Measurements from ENCODE around the gene PPEF1.
"Not testable (repeated sequence)": the region's sequence is repeated elsewhere in the genome, so short reads cannot be mapped to it uniquely, and the experiment has no call there.

PPEF1 gene

GRCh38 chrX:18797141-18797540 is 89.7 kb downstream of the PPEF1 start:
- TF ChIP-seq POLR2A (IDR thresholded peaks at IDR 0.05; ENCODE audit: low read length) (no peak), GATA1 (IDR thresholded peaks at IDR 0.05; ENCODE audit: low read depth, low read length) (no peak)
- DNase-seq = no peak

GRCh38 chrX:18799911-18800310 is 92.5 kb downstream of the PPEF1 start:
- TF ChIP-seq GATA1 (IDR thresholded peaks at IDR 0.05; ENCODE audit: low read depth, low read length) = no peak
- no peak for TF ChIP-seq POLR2A (IDR thresholded peaks at IDR 0.05; ENCODE audit: low read length)

DNA sequence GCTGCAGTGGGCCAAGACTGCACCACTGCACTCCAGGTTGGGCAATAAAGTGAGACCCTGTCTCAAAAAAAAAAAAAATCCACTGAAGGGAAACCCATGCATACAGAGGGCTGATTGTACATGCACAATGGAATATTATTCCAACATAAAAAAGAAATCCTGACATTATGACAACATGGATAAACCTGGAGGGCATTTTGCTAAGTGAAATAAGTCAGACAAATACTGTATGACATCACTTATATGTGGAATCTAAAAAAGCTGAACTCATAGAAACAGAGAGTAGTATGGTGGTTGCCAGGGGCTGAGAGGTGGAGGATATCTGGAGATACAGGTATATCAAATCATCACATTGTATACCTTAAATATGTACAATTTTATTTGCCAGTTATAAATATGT is 102.2 kb downstream of the PPEF1 start:
- no peak for TF ChIP-seq GATA1 (IDR thresholded peaks at IDR 0.05; ENCODE audit: low read depth, low read length)
- no peak for TF ChIP-seq POLR2A (IDR thresholded peaks at IDR 0.05; ENCODE audit: low read length)
- no peak for DNase-seq

More at GRCh38 chrX:18799911-18800310, 92.5 kb downstream of the PPEF1 start:
- DNase-seq = no peak

- TF ChIP-seq GATA1 (IDR thresholded peaks at IDR 0.05; ENCODE audit: low read depth, low read length) (no peak), POLR2A (IDR thresholded peaks at IDR 0.05; ENCODE audit: low read length) (no peak)
- DNase-seq = no peak
These were observed 103.0 kb downstream of the PPEF1 start for GRCh38 chrX:18810416-18810815.

- no peak for TF ChIP-seq POLR2A (IDR thresholded peaks at IDR 0.05; ENCODE audit: low read length)
- no peak for TF ChIP-seq GATA1 (IDR thresholded peaks at IDR 0.05; ENCODE audit: low read depth, low read length)
- DNase-seq = no peak
These were observed 117.9 kb downstream of the PPEF1 start for GRCh38 chrX:18825375-18825774.

GRCh38 chrX:18828832-18829404 is 121.5 kb downstream of the PPEF1 start:
- DNase-seq = no peak
- TF ChIP-seq POLR2A (IDR thresholded peaks at IDR 0.05; ENCODE audit: low read length) = no peak
- no peak for TF ChIP-seq GATA1 (IDR thresholded peaks at IDR 0.05; ENCODE audit: low read depth, low read length)

DNA sequence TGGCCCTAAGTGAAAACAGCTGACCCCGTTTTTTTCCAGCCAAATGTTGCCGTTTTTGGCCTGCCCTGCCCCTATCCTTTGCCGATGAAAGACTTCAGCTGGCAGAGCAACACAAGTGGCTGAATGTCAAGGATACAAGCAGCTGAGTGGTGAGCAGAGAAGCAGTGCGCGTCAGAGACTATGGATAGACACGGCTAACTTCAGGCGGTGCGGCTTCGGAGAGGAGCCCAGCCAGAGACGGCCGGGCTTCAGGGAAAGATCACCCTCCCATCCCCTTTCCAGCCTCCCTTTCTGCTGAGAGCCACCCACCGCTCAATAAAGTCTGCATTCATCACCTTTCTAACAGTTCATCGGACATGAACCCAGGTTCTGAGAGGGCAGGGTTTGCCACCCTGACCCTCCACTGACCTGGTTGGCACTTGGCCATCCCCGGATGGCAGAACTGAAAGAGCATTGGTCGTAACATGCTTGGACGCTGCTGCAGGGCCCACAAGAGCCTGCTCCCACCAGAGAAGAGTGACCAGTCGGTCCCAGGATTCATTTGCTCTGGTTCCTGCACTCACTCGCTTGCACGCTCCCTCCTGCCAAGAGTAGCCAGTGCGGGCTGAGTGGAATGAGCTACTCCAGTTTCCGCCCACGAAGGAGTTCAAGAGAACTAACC is 125.8 kb downstream of the PPEF1 start:
- no peak for DNase-seq
- TF ChIP-seq POLR2A (IDR thresholded peaks at IDR 0.05; ENCODE audit: low read length) (no peak), GATA1 (IDR thresholded peaks at IDR 0.05; ENCODE audit: low read depth, low read length) (no peak)

DNA sequence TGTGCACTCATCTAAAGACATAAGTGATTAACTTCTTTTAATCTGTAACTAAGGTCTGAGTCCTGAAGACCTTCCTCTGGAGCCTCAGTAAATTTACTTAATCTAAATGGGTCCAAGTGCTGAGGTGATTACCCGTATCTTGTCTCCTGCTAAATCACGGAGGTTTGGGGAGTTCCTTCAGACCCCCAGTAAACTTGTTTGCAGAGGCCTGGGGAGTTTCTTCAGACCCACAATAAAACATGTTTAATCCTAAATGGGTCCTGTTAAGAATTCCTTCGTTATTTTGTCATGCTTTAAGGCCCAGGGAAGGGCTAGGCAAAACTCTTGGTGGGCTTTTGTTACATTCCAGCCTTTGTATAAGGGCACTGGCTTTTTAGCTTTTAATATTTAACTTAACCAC is 140.5 kb downstream of the PPEF1 start:
- DNase-seq = not testable (repeated sequence)

DNA sequence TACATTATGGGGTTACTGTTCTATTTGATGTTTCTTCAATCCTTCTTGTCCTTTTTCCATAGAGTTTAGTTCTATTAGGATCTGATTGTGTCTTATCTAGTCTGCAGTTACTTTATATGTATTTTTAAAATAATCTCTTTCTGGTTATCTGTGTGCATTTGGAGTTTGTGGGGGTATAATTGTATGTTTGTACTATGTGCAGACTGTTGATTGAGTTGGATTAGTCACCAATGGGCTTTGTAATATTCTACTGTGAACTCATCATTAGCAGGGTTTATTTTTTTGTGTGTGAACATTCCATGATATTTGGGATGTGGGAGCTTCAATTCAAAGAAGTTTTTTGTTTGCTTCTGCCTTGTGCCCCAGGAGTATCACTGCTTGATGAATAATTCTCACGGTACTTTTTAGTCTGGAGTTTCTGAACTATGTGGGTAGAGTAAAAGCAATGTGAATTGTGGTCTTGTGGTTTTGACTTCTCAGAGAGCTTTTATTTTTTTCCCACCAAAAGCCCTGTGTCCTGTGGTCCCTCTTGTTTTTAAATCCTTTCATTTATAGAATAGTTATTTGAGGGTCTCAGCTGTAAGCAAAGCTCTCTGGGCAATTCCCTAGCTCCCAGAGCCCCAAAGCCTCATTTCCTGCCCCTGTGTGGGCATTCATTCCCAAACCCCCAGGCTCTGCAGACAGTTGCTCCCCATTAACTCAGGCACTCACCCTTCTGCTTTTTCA is 148.6 kb downstream of the PPEF1 start:
- DNase-seq = no peak
- TF ChIP-seq POLR2A (IDR thresholded peaks at IDR 0.05; ENCODE audit: low read length) (no peak), GATA1 (IDR thresholded peaks at IDR 0.05; ENCODE audit: low read depth, low read length) (no peak)

GRCh38 chrX:18856645-18856997 is 149.2 kb downstream of the PPEF1 start:
- no peak for DNase-seq
- TF ChIP-seq POLR2A (IDR thresholded peaks at IDR 0.05; ENCODE audit: low read length) (no peak), GATA1 (IDR thresholded peaks at IDR 0.05; ENCODE audit: low read depth, low read length) (no peak)

DNA sequence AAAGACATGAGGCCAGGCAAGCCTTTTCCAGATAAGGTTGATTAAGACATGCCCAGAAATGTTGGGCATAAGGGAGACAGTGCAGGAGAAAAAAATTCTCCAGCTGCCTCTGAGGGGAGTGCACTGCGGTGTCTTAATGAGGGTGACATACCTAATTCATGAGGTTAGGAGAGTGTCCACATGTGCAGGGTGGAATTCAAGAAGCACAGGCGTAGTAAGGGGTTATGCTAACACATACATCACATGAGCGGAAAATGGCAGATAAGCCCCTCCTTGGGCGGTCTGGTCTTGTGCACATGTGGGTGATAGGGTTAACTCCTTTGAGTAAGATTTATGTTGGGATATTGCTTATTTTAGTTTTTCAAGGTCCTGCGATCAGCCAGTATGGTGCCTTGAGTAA is 154.1 kb downstream of the PPEF1 start:
- no peak for TF ChIP-seq GATA1 (IDR thresholded peaks at IDR 0.05; ENCODE audit: low read depth, low read length)
- no peak for TF ChIP-seq POLR2A (IDR thresholded peaks at IDR 0.05; ENCODE audit: low read length)
- no peak for DNase-seq

- no peak for DNase-seq
- no peak for TF ChIP-seq POLR2A (IDR thresholded peaks at IDR 0.05; ENCODE audit: low read length)
- TF ChIP-seq GATA1 (IDR thresholded peaks at IDR 0.05; ENCODE audit: low read depth, low read length) = no peak
These were observed 157.0 kb downstream of the PPEF1 start for GRCh38 chrX:18864390-18864920.

- no peak for DNase-seq
- TF ChIP-seq GATA1 (IDR thresholded peaks at IDR 0.05; ENCODE audit: low read depth, low read length) (no peak), POLR2A (IDR thresholded peaks at IDR 0.05; ENCODE audit: low read length) (no peak)
These were observed 163.9 kb downstream of the PPEF1 start for GRCh38 chrX:18871161-18871890.

DNA sequence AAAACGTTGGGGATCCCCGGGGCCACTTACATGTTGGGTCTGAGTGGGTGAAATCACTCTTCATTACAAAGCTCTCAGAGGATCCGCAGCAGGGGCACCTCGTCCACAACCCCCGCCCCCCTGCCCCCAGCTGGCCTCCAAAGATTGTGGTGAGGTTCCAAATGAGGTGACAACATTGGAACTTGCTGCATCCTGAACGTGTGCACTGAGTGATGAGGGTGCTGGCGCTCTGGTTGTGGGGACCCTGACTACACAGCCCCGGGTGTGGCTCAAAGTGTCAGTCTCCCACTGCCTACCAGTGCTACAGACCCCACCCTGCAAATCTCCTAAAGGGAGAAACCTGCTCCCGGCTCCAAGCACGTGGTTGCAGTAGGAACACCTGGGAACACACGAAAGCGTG is 164.5 kb downstream of the PPEF1 start:
- no peak for TF ChIP-seq GATA1 (IDR thresholded peaks at IDR 0.05; ENCODE audit: low read depth, low read length)
- no peak for TF ChIP-seq POLR2A (IDR thresholded peaks at IDR 0.05; ENCODE audit: low read length)
- no peak for DNase-seq
